ENCODE data around the gene KRTAP3-1. TPM values are rescaled to one million over a fixed set of nuclear protein-coding genes. Genes with fewer than 3 reads are reported as not detected.

KRTAP3-1 gene
- total and polyA plus RNA-seq, 10 of the 15 experiments (the other 5 are each of a cell fraction or from before 2014, with no cell fraction given): not detected

DNA sequence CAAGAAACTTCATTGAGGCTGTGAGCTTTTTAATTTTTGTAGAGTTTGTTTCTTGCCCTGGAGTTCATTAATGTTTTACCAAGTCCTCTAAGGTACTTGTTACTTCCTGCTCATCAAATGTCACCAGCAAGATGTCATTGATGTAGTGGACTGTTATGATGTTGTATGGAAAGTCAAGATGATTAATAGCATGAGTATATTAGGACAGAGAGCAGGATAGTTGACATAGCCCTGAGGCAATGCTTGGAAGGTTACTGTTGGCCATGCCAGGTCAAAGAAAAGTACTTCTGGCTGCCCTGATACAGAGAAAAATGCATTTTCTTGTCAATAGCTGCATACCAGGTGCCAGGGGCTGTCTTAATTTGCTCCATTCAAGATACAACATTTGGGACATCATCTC lies 11.4 kb upstream of the KRTAP3-1 start:
- Histone ChIP-seq H3K36me3 (ENCODE audit: control insufficient read depth in 2 of 2, insufficient read depth in 2 of 2, low read length in 1 of 2) (no peaks in the 10 kb centered on the region), H3K27me3 (replicated peaks in 1 of 2; ENCODE audit: control insufficient read depth in 2 of 2, insufficient read depth in 2 of 2, low read length in 1 of 2) (no peaks in the 10 kb centered on the region), H3K4me3 (no peak overlapping the region), H3K27ac (ENCODE audit: control insufficient read depth, insufficient read depth) (no peak overlapping the region), H3K4me2 (ENCODE audit: control insufficient read depth, insufficient read depth) (no peak overlapping the region), H2AFZ (ENCODE audit: control insufficient read depth, low read depth, low read length) (no peak overlapping the region), H3K9ac (ENCODE audit: control insufficient read depth, insufficient read depth, low read length) (no peak overlapping the region), H3K4me1 (ENCODE audit: control insufficient read depth, insufficient read depth, low read length) (no peaks in the 10 kb centered on the region), H3K79me2 (ENCODE audit: control insufficient read depth, insufficient read depth, low read length) (no peaks in the 10 kb centered on the region), H3K9me3 (replicated peaks; ENCODE audit: control insufficient read depth, insufficient read depth, low read length) (no peaks in the 10 kb centered on the region), H4K20me1 (ENCODE audit: control insufficient read depth, insufficient read depth) (no peaks in the 10 kb centered on the region)
- POLR2A ChIA-PET: no interaction called here
- RAD21 ChIA-PET (ENCODE audit: unreplicated experiment): no interaction called here
- FAIRE-seq (no peak), ATAC-seq (no peak), DNase-seq (ENCODE audit: low read depth, low spot score) (no peak)
- CTCF ChIA-PET: interaction anchor here (1.2 kb wide), 1 partner anchor 9 kb away, joined by 3 read pairs; the partner anchor contains the start of gene KRTAP1-4
- SMC1A ChIA-PET (ENCODE audit: uncharacterized antibody, unreplicated experiment): interaction anchor here (0.8 to 1.3 kb wide), 2 partner anchors 9 to 36 kb away, joined by 3 read pairs; partner anchors contain the start of gene KRT40
- in situ Hi-C loops (cut with MboI): no loop called here
- TF ChIP-seq, protein P1, sequence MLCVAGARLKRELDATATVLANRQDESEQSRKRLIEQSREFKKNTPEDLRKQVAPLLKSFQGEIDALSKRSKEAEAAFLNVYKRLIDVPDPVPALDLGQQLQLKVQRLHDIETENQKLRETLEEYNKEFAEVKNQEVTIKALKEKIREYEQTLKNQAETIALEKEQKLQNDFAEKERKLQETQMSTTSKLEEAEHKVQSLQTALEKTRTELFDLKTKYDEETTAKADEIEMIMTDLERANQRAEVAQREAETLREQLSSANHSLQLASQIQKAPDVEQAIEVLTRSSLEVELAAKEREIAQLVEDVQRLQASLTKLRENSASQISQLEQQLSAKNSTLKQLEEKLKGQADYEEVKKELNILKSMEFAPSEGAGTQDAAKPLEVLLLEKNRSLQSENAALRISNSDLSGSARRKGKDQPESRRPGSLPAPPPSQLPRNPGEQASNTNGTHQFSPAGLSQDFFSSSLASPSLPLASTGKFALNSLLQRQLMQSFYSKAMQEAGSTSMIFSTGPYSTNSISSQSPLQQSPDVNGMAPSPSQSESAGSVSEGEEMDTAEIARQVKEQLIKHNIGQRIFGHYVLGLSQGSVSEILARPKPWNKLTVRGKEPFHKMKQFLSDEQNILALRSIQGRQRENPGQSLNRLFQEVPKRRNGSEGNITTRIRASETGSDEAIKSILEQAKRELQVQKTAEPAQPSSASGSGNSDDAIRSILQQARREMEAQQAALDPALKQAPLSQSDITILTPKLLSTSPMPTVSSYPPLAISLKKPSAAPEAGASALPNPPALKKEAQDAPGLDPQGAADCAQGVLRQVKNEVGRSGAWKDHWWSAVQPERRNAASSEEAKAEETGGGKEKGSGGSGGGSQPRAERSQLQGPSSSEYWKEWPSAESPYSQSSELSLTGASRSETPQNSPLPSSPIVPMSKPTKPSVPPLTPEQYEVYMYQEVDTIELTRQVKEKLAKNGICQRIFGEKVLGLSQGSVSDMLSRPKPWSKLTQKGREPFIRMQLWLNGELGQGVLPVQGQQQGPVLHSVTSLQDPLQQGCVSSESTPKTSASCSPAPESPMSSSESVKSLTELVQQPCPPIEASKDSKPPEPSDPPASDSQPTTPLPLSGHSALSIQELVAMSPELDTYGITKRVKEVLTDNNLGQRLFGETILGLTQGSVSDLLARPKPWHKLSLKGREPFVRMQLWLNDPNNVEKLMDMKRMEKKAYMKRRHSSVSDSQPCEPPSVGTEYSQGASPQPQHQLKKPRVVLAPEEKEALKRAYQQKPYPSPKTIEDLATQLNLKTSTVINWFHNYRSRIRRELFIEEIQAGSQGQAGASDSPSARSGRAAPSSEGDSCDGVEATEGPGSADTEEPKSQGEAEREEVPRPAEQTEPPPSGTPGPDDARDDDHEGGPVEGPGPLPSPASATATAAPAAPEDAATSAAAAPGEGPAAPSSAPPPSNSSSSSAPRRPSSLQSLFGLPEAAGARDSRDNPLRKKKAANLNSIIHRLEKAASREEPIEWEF (IDR thresholded peaks at IDR 0.05; ENCODE audit: insufficient replicate concordance, low read depth, low read length): no peak
- TF ChIP-seq CHD4 (IDR thresholded peaks at IDR 0.05): no peak
- no TSS peak for BruUV-seq (replicated peaks)
- intact Hi-C loops (cut with micrococcal nuclease; ENCODE audit: unreplicated experiment): no loop called here

Data from GM12878 (cell line).